Activated CD8-positive, alpha-beta T cell treated with anti-CD3 and anti-CD28 coated beads for 36 hours (primary cell): Measurements from ENCODE around the gene NOL4L. TPM values are rescaled to one million over a fixed set of nuclear protein-coding genes. Genes with fewer than 3 reads are reported as not detected.

Experiments used
- ATAC-seq: fragments of 200-7000 bp; cut with Tn5 transposase; one replicate; pipeline ENCODE4 v1.10.0; 2021; ENCODE audit warnings: mild to moderate bottlenecking, moderate library complexity
- CTCF ChIA-PET: fragments of 350-600 bp; sonication (Branson Sonifier 250); formaldehyde crosslinking; loops from one replicate; lab custom pipeline; 2021; ENCODE audit warnings: antibody characterized with exemption; lab: Charles Lee
- POLR2A ChIA-PET: fragments of 350-600 bp; sonication (Branson Sonifier 250); formaldehyde crosslinking; loops from one replicate; lab custom pipeline; 2021; ENCODE audit warnings: antibody characterized with exemption; lab: Charles Lee
- DNase-seq: peaks from one replicate; pipeline ENCODE4 v3.0.0-alpha.2; 2020
- H3K27ac Mint-ChIP-seq: one replicate; pipeline ENCODE4 v1.8.0; 2021; ENCODE audit warnings: mild to moderate bottlenecking, mixed read lengths
- H3K27me3 Mint-ChIP-seq: one replicate; pipeline ENCODE4 v1.8.0; 2021; ENCODE audit warnings: mixed read lengths
- H3K36me3 Mint-ChIP-seq: one replicate; pipeline ENCODE4 v1.8.0; 2021; ENCODE audit warnings: low read depth, mixed read lengths
- H3K4me1 Mint-ChIP-seq: one replicate; pipeline ENCODE4 v1.8.0; 2021; ENCODE audit warnings: low read depth, mixed read lengths
- H3K4me3 Mint-ChIP-seq: one replicate; pipeline ENCODE4 v1.8.0; 2021; ENCODE audit warnings: mild to moderate bottlenecking, moderate library complexity, mixed read lengths
- H3K9me3 Mint-ChIP-seq: one replicate; pipeline ENCODE4 v1.8.0; 2021; ENCODE audit warnings: mixed read lengths
- CTCF ChIP-seq: fragments of 200-600 bp; IDR thresholded peaks from one replicate; pipeline ENCODE4 v1.8.0; 2022; ENCODE audit warnings: antibody characterized with exemption, mild to moderate bottlenecking
- intact Hi-C: fragments of 100-400 bp; cut with micrococcal nuclease; formaldehyde crosslinking; loops from one replicate; pipeline ENCODE4 v1.10.0; 2022
- total RNA-seq, 2 experiments: library from RNA; stranded (reverse); gene quantifications; one replicate each; pipeline ENCODE4 v1.2.3, GENCODE V29; 2021

Gene NOL4L
- total RNA-seq, 2 experiments from 2014 or later = 23.3 to 23.9 TPM

- DNase-seq = no peak
- Mint-ChIP-seq H3K4me1 (peaks cover 34% of the 10 kb centered on the region), H3K4me3 (no peak overlapping the region), H3K9me3 (no peaks in the 10 kb centered on the region), H3K27me3 (no peaks in the 10 kb centered on the region), H3K27ac (no peak overlapping the region), H3K36me3 (peaks cover 9% of the 10 kb centered on the region)
- no peak for ATAC-seq
- no peak for TF ChIP-seq CTCF
- intact Hi-C loops = no loop called here
- POLR2A ChIA-PET = interaction anchor here (1.0 kb wide), 1 partner anchor 14 kb away, joined by 3 read pairs; no protein-coding TSS in a partner anchor
- CTCF ChIA-PET = no interaction called here
These were observed 112.4 kb downstream of the NOL4L start for GRCh38 chr20:32472581-32473207.

GRCh38 chr20:32470940-32471339 is 114.2 kb downstream of the NOL4L start:
- no peak for TF ChIP-seq CTCF
- ChIA-PET POLR2A (no interaction called here), CTCF (interaction anchor here (0.8 to 1.4 kb wide), 3 partner anchors 22 to 181 kb away, joined by 3 to 4 read pairs (median 3); no protein-coding TSS in a partner anchor)
- intact Hi-C loops = no loop called here
- DNase-seq (no peak), ATAC-seq (no peak)
- peaks cover 9% of the 10 kb centered on the region for H3K36me3 Mint-ChIP-seq
- H3K9me3 Mint-ChIP-seq = no peaks in the 10 kb centered on the region
- H3K4me1 Mint-ChIP-seq = peaks cover 17% of the 10 kb centered on the region
- H3K27me3 Mint-ChIP-seq = no peaks in the 10 kb centered on the region
- H3K27ac Mint-ChIP-seq = peak overlapping the region; percentile 72
- no peak overlapping the region for H3K4me3 Mint-ChIP-seq

GRCh38 chr20:32470025-32470861 is 114.9 kb downstream of the NOL4L start:
- peak overlapping the region; percentile 59 for H3K27ac Mint-ChIP-seq
- CTCF ChIA-PET = interaction anchor here (0.8 to 1.4 kb wide), 3 partner anchors 22 to 182 kb away, joined by 3 to 4 read pairs (median 3); no protein-coding TSS in a partner anchor

GRCh38 chr20:32468860-32469259 is 116.3 kb downstream of the NOL4L start:
- intact Hi-C loops = no loop called here
- POLR2A ChIA-PET = interaction anchor here (1.0 kb wide), 1 partner anchor 40 kb away, joined by 4 read pairs; no protein-coding TSS in a partner anchor
- no peak overlapping the region for H3K4me3 Mint-ChIP-seq
- CTCF ChIA-PET = no interaction called here
- no peak overlapping the region for H3K27ac Mint-ChIP-seq
- DNase-seq (no peak), ATAC-seq (no peak)
- H3K27me3 Mint-ChIP-seq = no peaks in the 10 kb centered on the region
- H3K4me1 Mint-ChIP-seq = peaks cover 13% of the 10 kb centered on the region
- no peak for TF ChIP-seq CTCF
- peaks cover 9% of the 10 kb centered on the region for H3K36me3 Mint-ChIP-seq
- H3K9me3 Mint-ChIP-seq = no peaks in the 10 kb centered on the region

More at GRCh38 chr20:32470025-32470861, 114.9 kb downstream of the NOL4L start:
- Mint-ChIP-seq H3K9me3 (no peaks in the 10 kb centered on the region), H3K4me3 (no peak overlapping the region), H3K4me1 (peaks cover 13% of the 10 kb centered on the region), H3K36me3 (peaks cover 9% of the 10 kb centered on the region), H3K27me3 (no peaks in the 10 kb centered on the region)
- DNase-seq (peak; percentile 57), ATAC-seq (peak; percentile 70)
- peak; percentile 33 for TF ChIP-seq CTCF
- intact Hi-C loops = no loop called here
- POLR2A ChIA-PET = no interaction called here

GRCh38 chr20:32468313-32468640 is 116.9 kb downstream of the NOL4L start:
- CTCF ChIA-PET = interaction anchor here (0.8 kb wide), 1 partner anchor 184 kb away, joined by 4 read pairs; no protein-coding TSS in a partner anchor
- H3K27ac Mint-ChIP-seq = no peak overlapping the region
- no peak for TF ChIP-seq CTCF
- H3K4me3 Mint-ChIP-seq = no peak overlapping the region
- no peaks in the 10 kb centered on the region for H3K9me3 Mint-ChIP-seq
- DNase-seq (no peak), ATAC-seq (no peak)
- peaks cover 7% of the 10 kb centered on the region for H3K36me3 Mint-ChIP-seq
- H3K4me1 Mint-ChIP-seq = peaks cover 10% of the 10 kb centered on the region
- no peaks in the 10 kb centered on the region for H3K27me3 Mint-ChIP-seq
- POLR2A ChIA-PET = interaction anchor here (0.6 to 1.0 kb wide), 2 partner anchors 41 to 62 kb away, joined by 4 read pairs; no protein-coding TSS in a partner anchor
- intact Hi-C loops = no loop called here
